Mesenchymal stem cell (in vitro differentiated cells and primary cell): Measurements from ENCODE around the gene DIPK1B.

ENCODE experiments used
- DNase-seq: peaks from one replicate; pipeline ENCODE4 v3.0.0-alpha.2; 2013
- H2AFZ ChIP-seq: one replicate; pipeline ENCODE4 v1.6.1; 2013; ENCODE audit warnings: low read depth, mild to moderate bottlenecking, control low read depth, inconsistent platforms, low read length, moderate library complexity
- H2AK5ac ChIP-seq: 2 replicates; pipeline ENCODE4 v1.6.1; 2013; ENCODE audit warnings: low read length, moderate library complexity, mild to moderate bottlenecking, inconsistent platforms; ENCODE audit not compliant: severe bottlenecking
- H2BK120ac ChIP-seq: one replicate; pipeline ENCODE4 v1.6.1; 2013; ENCODE audit warnings: low read depth, mild to moderate bottlenecking, inconsistent platforms, low read length, moderate library complexity
- H2BK12ac ChIP-seq, 2 experiments: one replicate each; pipeline ENCODE4 v1.6.1; 2013; ENCODE audit warnings: inconsistent platforms in 2 of 2, low read length in 2 of 2, mild to moderate bottlenecking in 2 of 2, moderate library complexity in 2 of 2, control low read depth in 1 of 2
- H2BK15ac ChIP-seq: one replicate; pipeline ENCODE4 v1.6.1; 2013; ENCODE audit warnings: mild to moderate bottlenecking, low read depth, inconsistent platforms; ENCODE audit not compliant: poor library complexity, severe bottlenecking
- H2BK5ac ChIP-seq: 2 replicates; pipeline ENCODE4 v1.6.1; 2013; ENCODE audit warnings: low read depth, mild to moderate bottlenecking, low read length, control low read depth, inconsistent platforms; ENCODE audit not compliant: poor library complexity, severe bottlenecking
- H3K14ac ChIP-seq, 2 experiments: one replicate each; pipeline ENCODE4 v1.6.1; 2013; ENCODE audit warnings: inconsistent platforms in 2 of 2, low read length in 2 of 2, control low read depth in 1 of 2, mild to moderate bottlenecking in 1 of 2, moderate library complexity in 1 of 2
- H3K18ac ChIP-seq, 2 experiments: one replicate each; pipeline ENCODE4 v1.6.1; 2013; ENCODE audit warnings: inconsistent platforms in 2 of 2, low read length in 2 of 2, control low read depth in 1 of 2, low read depth in 1 of 2, mild to moderate bottlenecking in 1 of 2
- H3K23ac ChIP-seq, 2 experiments: one replicate each; pipeline ENCODE4 v1.6.1; 2013; ENCODE audit warnings: inconsistent platforms in 2 of 2, low read length in 2 of 2, mild to moderate bottlenecking in 2 of 2, moderate library complexity in 2 of 2, control low read depth in 1 of 2
- H3K27ac ChIP-seq: 2 replicates; pipeline ENCODE4 v1.5.1; 2013; ENCODE audit warnings: mild to moderate bottlenecking, moderate library complexity, low read length, control low read depth, inconsistent platforms; ENCODE audit not compliant: poor library complexity, severe bottlenecking
- H3K27me3 ChIP-seq, 2 experiments: 2 replicates each; pipeline versions ENCODE4 v1.6.1 to v1.7.0; 2013; ENCODE audit warnings: low read length in 2 of 2, mild to moderate bottlenecking in 2 of 2, moderate library complexity in 2 of 2, control low read depth in 1 of 2, inconsistent platforms in 1 of 2; ENCODE audit not compliant: control insufficient read depth in 1 of 2, insufficient read depth in 1 of 2
- H3K36me3 ChIP-seq, 2 experiments: 2 replicates each; pipeline versions ENCODE4 v1.6.1 to v1.7.0; 2013; ENCODE audit warnings: low read length in 2 of 2, control low read depth in 1 of 2, inconsistent platforms in 1 of 2, low read depth in 1 of 2, mild to moderate bottlenecking in 1 of 2; ENCODE audit not compliant: insufficient read depth in 2 of 2, control insufficient read depth in 1 of 2
- H3K4ac ChIP-seq, 2 experiments: one replicate each; pipeline ENCODE4 v1.6.1; 2013; ENCODE audit warnings: inconsistent platforms in 2 of 2, low read length in 2 of 2, mild to moderate bottlenecking in 2 of 2, moderate library complexity in 2 of 2, control low read depth in 1 of 2, low read depth in 1 of 2
- H3K4me1 ChIP-seq: 2 replicates; pipeline ENCODE4 v1.6.1; 2013; ENCODE audit warnings: low read depth, low read length, control low read depth; ENCODE audit not compliant: control insufficient read depth, insufficient read depth
- H3K4me2 ChIP-seq: 2 replicates; pipeline ENCODE4 v1.6.1; 2013; ENCODE audit warnings: low read length, mild to moderate bottlenecking, inconsistent platforms; ENCODE audit not compliant: poor library complexity, severe bottlenecking
- H3K4me3 ChIP-seq, 2 experiments: 2 replicates each; pipeline versions ENCODE4 v1.5.1 to v1.7.0; 2013; ENCODE audit warnings: low read length in 2 of 2, mild to moderate bottlenecking in 2 of 2, control low read depth in 1 of 2, low read depth in 1 of 2; ENCODE audit not compliant: insufficient read depth in 1 of 2
- H3K79me1 ChIP-seq: replicated peaks from 2 replicates; pipeline ENCODE4 v1.6.1; 2013; ENCODE audit warnings: mild to moderate bottlenecking, control low read depth, low read length, inconsistent platforms; ENCODE audit not compliant: poor library complexity, severe bottlenecking
- H3K9ac ChIP-seq: 2 replicates; pipeline ENCODE4 v1.7.0; 2013; ENCODE audit warnings: mild to moderate bottlenecking, low read length, moderate library complexity
- H3K9me3 ChIP-seq: 2 replicates; pipeline ENCODE4 v1.7.0; 2013; ENCODE audit warnings: mild to moderate bottlenecking, low read length; ENCODE audit not compliant: control insufficient read depth
- H4K8ac ChIP-seq: one replicate; pipeline ENCODE4 v1.6.1; 2013; ENCODE audit warnings: inconsistent platforms, mild to moderate bottlenecking, low read length, moderate library complexity
- H4K91ac ChIP-seq: one replicate; pipeline ENCODE4 v1.6.1; 2013; ENCODE audit warnings: mild to moderate bottlenecking, low read length, inconsistent platforms
- WGBS: methylation state at CpG from one replicate; pipeline ENCODE4 v1.1.7; 2013; ENCODE audit warnings: mixed read lengths; 5-methylcytosine and 5-hydroxymethylcytosine counted together

Gene DIPK1B

GRCh38 chr9:136712690-136713544, 545 bp downstream of the DIPK1B start:
- H4K8ac ChIP-seq: peak overlapping the region; percentile 71
- peak overlapping the region in 1 of 2 experiments; percentile 87 for H3K23ac ChIP-seq
- no peak overlapping the region for H2BK12ac ChIP-seq
- H3K79me1 ChIP-seq: peaks cover 3% of the 10 kb centered on the region
- no peak overlapping the region for H2AK5ac ChIP-seq
- no peak overlapping the region for H3K27ac ChIP-seq
- peak overlapping the region; percentile 77 for H3K4me2 ChIP-seq
- no peak overlapping the region for H2BK120ac ChIP-seq
- peak overlapping the region; percentile 57 for H2BK15ac ChIP-seq
- peaks cover 4 to 43% of the 10 kb centered on the region in 2 experiments for H3K27me3 ChIP-seq
- H4K91ac ChIP-seq: peak overlapping the region; percentile 28
- no peak for DNase-seq
- peak overlapping the region; percentile 35 for H3K4ac ChIP-seq
- no peak overlapping the region for H3K9ac ChIP-seq
- no peak overlapping the region for H3K14ac ChIP-seq
- peaks cover 23% of the 10 kb centered on the region for H3K4me1 ChIP-seq
- peak overlapping the region in 1 of 2 experiments; percentile 14 for H3K18ac ChIP-seq
- H3K36me3 ChIP-seq: peaks cover 0 to 6% of the 10 kb centered on the region in 2 experiments
- no peak overlapping the region for H2BK5ac ChIP-seq
- peak overlapping the region; percentile 23 for H2AFZ ChIP-seq
- no peaks in the 10 kb centered on the region for H3K9me3 ChIP-seq
- 11% methylated on average over 48 of the region's 56 CpGs for WGBS
- peak overlapping the region in 1 of 2 experiments; percentile 66 for H3K4me3 ChIP-seq

- H3K9me3 ChIP-seq: no peaks in the 10 kb centered on the region
- H3K23ac ChIP-seq: no peak overlapping the region
- 81% methylated on average over 8 of the region's 8 CpGs for WGBS
- H4K8ac ChIP-seq: peak overlapping the region; percentile 8
- H3K27ac ChIP-seq: no peak overlapping the region
- H2BK12ac ChIP-seq: no peak overlapping the region
- peaks cover 4 to 42% of the 10 kb centered on the region in 2 experiments for H3K27me3 ChIP-seq
- DNase-seq: no peak
- H2BK120ac ChIP-seq: no peak overlapping the region
- no peak overlapping the region for H2AFZ ChIP-seq
- H3K9ac ChIP-seq: no peak overlapping the region
- H3K79me1 ChIP-seq: peaks cover 3% of the 10 kb centered on the region
- H2BK15ac ChIP-seq: no peak overlapping the region
- H3K4me2 ChIP-seq: peak overlapping the region; percentile 77
- H4K91ac ChIP-seq: no peak overlapping the region
- no peak overlapping the region for H2BK5ac ChIP-seq
- H3K4me1 ChIP-seq: peaks cover 23% of the 10 kb centered on the region
- no peak overlapping the region for H3K4me3 ChIP-seq
- no peak overlapping the region for H3K14ac ChIP-seq
- H3K18ac ChIP-seq: no peak overlapping the region
- H3K4ac ChIP-seq: no peak overlapping the region
- no peak overlapping the region for H2AK5ac ChIP-seq
- H3K36me3 ChIP-seq: peaks cover 0 to 6% of the 10 kb centered on the region in 2 experiments
Measured at GRCh38 chr9:136713550-136713949, 1.2 kb downstream of the DIPK1B start.

- no peak overlapping the region for H4K8ac ChIP-seq
- no peak overlapping the region for H2BK15ac ChIP-seq
- no peak overlapping the region for H3K27ac ChIP-seq
- H2AK5ac ChIP-seq: no peak overlapping the region
- no peak overlapping the region for H2BK5ac ChIP-seq
- no peak overlapping the region for H2BK120ac ChIP-seq
- peaks cover 0 to 6% of the 10 kb centered on the region in 2 experiments for H3K36me3 ChIP-seq
- H4K91ac ChIP-seq: no peak overlapping the region
- no peak for DNase-seq
- H3K4ac ChIP-seq: no peak overlapping the region
- 89% methylated on average over 17 of the region's 17 CpGs for WGBS
- no peak overlapping the region for H3K23ac ChIP-seq
- peaks cover 29% of the 10 kb centered on the region for H3K4me1 ChIP-seq
- H2BK12ac ChIP-seq: no peak overlapping the region
- H3K9me3 ChIP-seq: no peaks in the 10 kb centered on the region
- no peak overlapping the region for H3K4me3 ChIP-seq
- H3K27me3 ChIP-seq: peaks cover 4 to 41% of the 10 kb centered on the region in 2 experiments
- no peak overlapping the region for H3K9ac ChIP-seq
- no peak overlapping the region for H3K18ac ChIP-seq
- no peak overlapping the region for H2AFZ ChIP-seq
- H3K79me1 ChIP-seq: peaks cover 3% of the 10 kb centered on the region
- no peak overlapping the region for H3K4me2 ChIP-seq
- H3K14ac ChIP-seq: no peak overlapping the region
Measured at GRCh38 chr9:136714096-136714892, 1.9 kb downstream of the DIPK1B start.

GRCh38 chr9:136714893-136715274, 2.5 kb downstream of the DIPK1B start:
- DNase-seq: no peak
- H3K23ac ChIP-seq: no peak overlapping the region
- no peak overlapping the region for H3K4ac ChIP-seq
- H2BK120ac ChIP-seq: no peak overlapping the region
- peaks cover 32% of the 10 kb centered on the region for H3K4me1 ChIP-seq
- peaks cover 0 to 6% of the 10 kb centered on the region in 2 experiments for H3K36me3 ChIP-seq
- no peak overlapping the region for H3K9ac ChIP-seq
- peaks cover 4 to 37% of the 10 kb centered on the region in 2 experiments for H3K27me3 ChIP-seq
- no peak overlapping the region for H2AK5ac ChIP-seq
- H3K4me3 ChIP-seq: no peak overlapping the region
- H2BK5ac ChIP-seq: no peak overlapping the region
- H2AFZ ChIP-seq: no peak overlapping the region
- no peaks in the 10 kb centered on the region for H3K9me3 ChIP-seq
- H2BK15ac ChIP-seq: no peak overlapping the region
- no peak overlapping the region for H3K18ac ChIP-seq
- no peak overlapping the region for H4K91ac ChIP-seq
- no peak overlapping the region for H3K27ac ChIP-seq
- no peak overlapping the region for H3K14ac ChIP-seq
- H3K79me1 ChIP-seq: peaks cover 3% of the 10 kb centered on the region
- H2BK12ac ChIP-seq: no peak overlapping the region
- WGBS: 80% methylated on average over 8 of the region's 8 CpGs
- no peak overlapping the region for H4K8ac ChIP-seq
- no peak overlapping the region for H3K4me2 ChIP-seq
